HG02870 (cell line): ENCODE results near the gene NAT14.

ENCODE experiments used
- ATAC-seq: cut with Tn5 transposase; IDR thresholded peaks from one replicate; pipeline ENCODE4 v1.9.1; 2021; ENCODE audit warnings: mild to moderate bottlenecking, moderate library complexity; ENCODE audit not compliant: unreplicated experiment

Gene NAT14

GRCh38 chr19:55452749-55453346 lies 32.1 kb upstream of the NAT14 start:
- no peak for ATAC-seq

- ATAC-seq, result no peak
These were observed 31.3 kb upstream of the NAT14 start for GRCh38 chr19:55453511-55454260.

GRCh38 chr19:55454787-55455243 lies 30.2 kb upstream of the NAT14 start:
- ATAC-seq, result no peak

GRCh38 chr19:55455576-55456235 lies 29.3 kb upstream of the NAT14 start:
- ATAC-seq, result no peak

GRCh38 chr19:55456347-55456746 lies 28.6 kb upstream of the NAT14 start:
- ATAC-seq, result no peak

GRCh38 chr19:55457683-55458457 lies 27.1 kb upstream of the NAT14 start:
- no peak for ATAC-seq

- ATAC-seq, result no peak
These were observed 25.4 kb upstream of the NAT14 start for GRCh38 chr19:55459551-55459949.

- no peak for ATAC-seq
These were observed 24.9 kb upstream of the NAT14 start for GRCh38 chr19:55459950-55460657.

- ATAC-seq, result no peak
These were observed 24.2 kb upstream of the NAT14 start for GRCh38 chr19:55460670-55461258.

- ATAC-seq, result peak; percentile 92
These were observed 23.6 kb upstream of the NAT14 start, which contains the start of gene ISOC2 for GRCh38 chr19:55461259-55461973. Gene ISOC2, minus strand, starts transcription at chr19:55461642. Its CDS starts 5,156 bp downstream, at chr19:55456486.

GRCh38 chr19:55461974-55462626 lies 22.9 kb upstream of the NAT14 start:
- ATAC-seq, result no peak

GRCh38 chr19:55462722-55463121 lies 22.3 kb upstream of the NAT14 start:
- no peak for ATAC-seq

GRCh38 chr19:55463583-55464031 lies 21.4 kb upstream of the NAT14 start:
- ATAC-seq, result no peak

- ATAC-seq, result no peak
These were observed 20.8 kb upstream of the NAT14 start for GRCh38 chr19:55464039-55464661.

- no peak for ATAC-seq
These were observed 20.3 kb upstream of the NAT14 start, which contains the start of gene C19orf85 for GRCh38 chr19:55464662-55465054. Gene C19orf85, minus strand, starts transcription at chr19:55464751. Its CDS starts 197 bp downstream, at chr19:55464554.

GRCh38 chr19:55465460-55466240 lies 19.3 kb upstream of the NAT14 start:
- ATAC-seq, result no peak

GRCh38 chr19:55466241-55466614 lies 18.8 kb upstream of the NAT14 start:
- ATAC-seq, result no peak
